EH (cell line): ENCODE data around the gene TTBK2.
"Not testable (repeated sequence)": the region's sequence is repeated elsewhere in the genome, so short reads cannot be mapped to it uniquely, and the experiment has no call there.

Experiments used
- DNase-seq: peaks from one replicate; pipeline ENCODE4 v3.0.0-alpha.2; 2015; ENCODE audit warnings: low read depth

The TTBK2 gene

DNA sequence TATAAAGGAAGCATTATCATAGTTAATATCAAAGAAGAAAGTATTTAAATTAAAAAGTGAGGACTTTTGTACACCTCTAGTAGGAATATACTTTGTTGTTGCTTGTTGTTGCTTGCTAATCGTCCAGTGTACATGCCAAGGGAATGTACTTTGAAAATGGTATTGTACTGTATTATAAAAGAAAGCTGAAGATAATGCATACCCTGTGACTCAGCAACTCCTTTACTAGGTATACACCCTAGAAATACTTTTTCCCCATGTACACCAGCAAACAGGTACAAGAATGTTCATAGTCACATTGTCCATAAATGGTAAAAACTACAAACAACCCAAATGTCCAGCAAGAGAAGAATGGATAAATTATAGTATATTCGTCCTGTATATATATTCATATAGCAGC, 12.0 kb downstream of the TTBK2 start:
- DNase-seq: no peak

DNA sequence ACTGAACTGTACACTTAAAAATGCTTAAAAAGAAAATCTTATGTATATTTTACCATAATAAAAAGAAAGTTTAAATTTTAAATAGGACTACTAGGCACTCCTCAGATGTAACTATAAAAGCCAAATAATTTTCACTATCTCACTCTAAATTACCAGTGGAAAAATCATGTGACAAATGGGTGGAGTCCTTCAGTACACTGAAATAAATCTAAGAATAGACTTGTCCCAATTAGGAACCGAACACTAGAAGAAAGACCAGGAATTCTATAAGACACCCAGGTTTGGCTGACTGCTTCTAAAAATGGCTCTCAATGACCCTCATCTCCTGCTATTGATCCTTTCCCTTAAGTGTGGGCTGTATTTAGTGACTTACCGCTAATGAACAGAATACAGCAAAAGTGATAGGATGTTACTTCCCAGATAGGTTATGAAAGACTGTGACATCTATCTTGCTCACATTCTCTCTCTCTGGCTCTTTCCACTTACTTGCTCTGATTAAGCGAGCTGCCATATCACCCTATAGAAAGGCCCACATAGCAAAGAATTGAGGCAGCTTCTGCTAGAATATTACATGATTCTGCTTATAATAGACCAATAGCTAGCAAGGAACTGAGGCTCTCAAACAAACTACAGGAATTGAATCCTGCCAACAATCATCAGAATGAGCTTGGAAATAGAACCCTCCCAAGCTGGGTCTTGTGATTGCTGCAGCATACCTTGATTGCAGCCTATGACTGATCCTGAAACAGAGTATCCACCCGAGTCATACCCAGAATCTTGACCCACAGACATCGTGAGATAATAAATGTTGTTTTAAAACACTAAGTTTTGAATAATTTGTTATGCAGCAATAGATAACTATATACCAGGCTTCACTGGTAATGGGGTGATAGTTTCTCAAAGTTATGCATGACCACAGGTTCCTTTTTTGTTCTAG, 16.9 kb downstream of the TTBK2 start:
- no peak for DNase-seq

DNA sequence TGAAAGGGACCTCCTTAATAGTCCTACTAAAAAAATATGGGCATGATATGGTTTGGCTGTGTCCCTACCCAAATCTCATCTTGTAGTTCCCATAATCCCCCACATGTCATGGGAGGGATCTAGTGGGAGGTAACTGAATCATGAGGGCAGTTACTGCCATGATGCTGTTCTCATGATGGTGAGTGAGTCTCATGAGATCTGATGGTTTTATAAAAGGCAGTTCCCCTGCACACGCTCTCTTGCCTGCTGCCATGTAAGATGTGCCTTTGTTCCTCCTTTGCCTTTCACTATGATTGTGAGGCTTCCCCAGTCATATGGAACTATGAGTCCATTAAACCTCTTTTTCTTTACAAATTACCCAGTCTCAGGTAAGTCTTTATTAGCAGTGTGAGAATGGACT, 26.7 kb downstream of the TTBK2 start:
- DNase-seq: not testable (repeated sequence)

DNA sequence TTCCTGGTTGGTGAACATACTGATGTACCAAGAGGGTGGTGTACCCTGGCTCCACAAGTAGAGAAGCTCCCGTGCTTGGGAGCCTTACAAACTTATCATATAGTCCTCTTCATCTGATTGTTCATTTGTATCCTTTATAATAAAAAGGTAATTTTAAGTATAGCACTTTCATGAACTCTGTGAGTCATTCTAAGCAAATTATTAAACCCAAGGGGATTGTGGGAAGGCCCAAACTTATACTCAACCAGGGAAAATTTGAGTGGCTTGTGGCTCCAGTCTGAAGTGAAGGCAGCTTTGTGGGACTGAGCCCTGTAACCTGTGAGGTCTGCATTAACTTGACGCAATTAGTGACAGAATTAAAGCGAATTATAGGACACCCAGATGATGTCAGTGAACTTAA, 29.0 kb downstream of the TTBK2 start:
- peak; percentile 36 for DNase-seq

DNA sequence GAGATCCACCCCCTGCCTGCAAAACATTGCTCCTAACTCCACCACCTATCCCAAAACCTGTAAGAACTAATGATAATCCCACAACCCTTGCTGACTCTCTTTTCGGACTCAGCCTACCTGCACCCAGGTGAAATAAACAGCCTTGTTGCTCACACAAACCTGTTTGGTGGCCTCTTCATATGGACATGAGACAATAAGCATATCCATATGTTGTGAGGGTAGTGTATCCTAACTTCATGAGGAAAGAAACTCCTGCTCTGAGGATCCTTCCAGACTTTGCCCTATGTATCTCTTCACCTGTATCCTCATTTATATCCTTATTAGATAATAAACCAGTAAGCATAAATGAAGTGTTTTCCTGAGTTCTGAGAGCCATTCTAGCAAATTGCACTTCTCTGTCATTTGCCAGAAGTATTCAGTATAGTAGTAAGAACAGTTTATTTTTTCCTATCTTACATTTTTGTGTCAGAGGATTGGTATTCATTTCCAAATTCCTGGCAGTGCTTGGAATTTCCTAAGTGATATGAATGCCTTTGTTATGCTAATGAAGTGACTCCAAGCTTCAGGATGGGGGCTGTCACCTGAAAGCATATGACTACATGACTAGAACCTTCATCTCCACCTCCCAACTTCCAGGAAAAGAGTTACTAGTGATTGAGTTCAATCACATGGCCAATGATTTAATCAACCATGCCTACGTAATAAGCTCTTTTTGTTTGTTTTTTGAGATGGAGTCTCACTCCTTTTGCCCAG, 30.2 kb downstream of the TTBK2 start:
- DNase-seq: peak; percentile 90

DNA sequence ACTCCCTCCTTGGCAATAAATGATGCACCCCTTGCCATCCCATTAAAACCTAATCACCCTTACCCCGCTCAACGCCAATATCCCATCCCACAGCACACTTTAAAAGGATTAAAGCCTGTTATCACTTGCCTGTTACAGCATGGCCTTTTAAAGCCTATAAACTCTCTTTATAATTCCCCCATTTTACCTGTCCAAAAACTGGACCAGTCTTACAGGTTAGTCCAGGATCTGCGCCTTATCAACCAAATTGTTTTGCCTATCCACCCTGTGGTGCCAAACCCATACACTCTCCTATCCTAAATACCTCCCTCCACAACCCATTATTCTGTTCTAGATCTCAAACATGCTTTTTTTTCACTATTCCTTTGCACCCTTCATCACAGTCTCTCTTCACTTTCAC, 33.2 kb downstream of the TTBK2 start:
- DNase-seq: not testable (repeated sequence)

DNA sequence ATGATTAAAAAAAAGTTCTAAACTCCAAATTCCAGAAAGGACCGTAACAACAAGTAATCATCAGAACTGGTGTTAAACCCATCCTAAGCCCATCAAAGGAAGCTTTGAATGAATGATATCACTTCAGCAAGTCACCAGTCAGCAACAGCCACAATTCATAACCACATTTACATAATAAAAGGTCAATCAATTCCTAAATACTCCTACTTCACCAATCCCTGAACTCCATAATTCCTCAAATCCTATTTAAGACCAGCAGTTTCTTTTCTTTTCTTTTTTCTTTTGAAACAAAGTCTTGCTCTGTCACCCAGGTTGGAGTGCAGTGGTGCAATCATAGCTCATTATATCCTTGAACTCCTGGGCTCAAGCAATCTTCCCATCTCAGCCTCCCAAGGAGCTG, 40.5 kb downstream of the TTBK2 start:
- DNase-seq: no peak

DNA sequence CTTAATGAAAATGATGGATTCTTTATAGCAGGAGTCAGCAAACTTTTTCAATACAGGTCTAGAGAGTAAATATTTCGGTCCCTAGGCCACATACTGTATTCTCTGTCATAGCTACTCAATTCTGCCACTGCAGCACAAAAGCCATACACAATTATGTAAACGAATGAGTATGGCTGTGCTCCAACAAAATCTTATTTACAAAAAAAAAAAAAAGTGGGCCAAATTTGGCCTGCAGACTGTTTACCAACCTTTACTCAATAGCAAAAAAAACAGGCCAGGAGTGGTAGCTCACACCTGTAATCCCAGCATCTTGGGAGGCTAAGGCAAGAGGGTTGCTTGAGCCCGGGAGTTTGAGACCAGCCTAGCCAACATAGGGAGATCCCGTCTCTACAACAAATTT, 41.1 kb downstream of the TTBK2 start:
- no peak for DNase-seq

DNA sequence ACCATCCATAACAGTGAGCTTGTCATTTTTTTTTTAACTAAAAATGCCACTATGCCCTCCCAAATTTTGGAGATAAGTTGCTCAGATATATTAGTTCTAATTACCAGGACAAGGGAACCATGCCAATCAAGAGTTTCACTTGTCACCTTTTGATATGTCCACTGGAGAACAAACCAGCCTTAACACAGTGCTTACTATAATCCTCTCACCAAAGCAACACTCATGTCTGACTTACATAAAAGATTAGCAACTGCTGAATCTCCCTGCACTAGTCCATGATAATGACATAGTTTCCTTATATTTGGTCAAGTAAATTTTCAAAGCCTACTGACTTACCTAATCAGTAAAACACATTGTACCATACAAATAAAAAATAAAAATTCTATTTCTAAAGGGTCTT, 44.4 kb downstream of the TTBK2 start:
- DNase-seq: no peak

DNA sequence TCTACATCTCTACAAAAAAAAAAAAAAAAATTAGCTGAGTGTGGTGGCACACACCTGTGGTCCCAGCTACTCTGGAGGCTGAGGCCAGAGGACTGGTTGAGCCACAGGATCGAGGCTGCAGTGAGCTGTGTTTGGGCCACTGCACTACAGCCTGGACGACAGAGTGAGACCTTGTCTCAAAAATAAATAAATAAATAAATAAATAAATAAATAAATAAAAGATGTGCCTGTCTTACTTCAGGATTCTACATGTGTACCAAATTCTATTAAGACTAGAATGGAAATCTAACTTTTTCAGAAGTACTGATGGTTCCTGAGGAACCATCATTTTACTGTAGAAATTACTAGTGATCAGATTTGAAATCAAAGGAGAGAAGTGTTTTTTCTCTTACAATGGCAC, 51.9 kb downstream of the TTBK2 start:
- no peak for DNase-seq

DNA sequence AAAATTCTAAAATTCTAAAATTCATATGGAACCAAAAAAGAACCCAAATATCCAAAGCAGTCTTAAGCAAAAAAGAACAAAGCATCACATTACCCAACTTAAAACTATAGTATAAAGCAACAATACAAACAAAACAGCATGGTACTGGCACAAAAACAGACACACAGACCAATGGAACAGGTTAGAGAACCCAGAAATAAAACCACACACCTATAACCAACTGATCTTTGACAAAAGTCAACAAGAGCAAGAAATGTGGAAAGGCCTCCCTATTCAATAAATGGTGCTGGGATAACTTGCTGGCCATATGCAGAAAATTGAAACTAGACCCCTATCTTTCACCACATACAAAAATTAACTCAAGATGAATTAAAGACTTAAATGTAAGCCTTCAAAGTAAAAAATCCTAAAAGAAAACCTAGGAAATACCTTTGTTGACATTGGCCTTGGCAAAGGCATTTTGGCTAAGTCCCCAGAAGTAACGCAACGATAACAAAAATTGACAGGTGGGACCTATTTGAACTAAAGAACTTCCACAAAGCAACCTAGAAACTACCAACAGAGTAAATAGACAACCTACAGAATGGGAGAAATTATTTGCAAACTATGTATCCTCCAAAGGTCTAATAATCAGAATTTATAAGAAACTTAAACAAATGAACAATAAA, 56.9 kb downstream of the TTBK2 start:
- DNase-seq: no peak

DNA sequence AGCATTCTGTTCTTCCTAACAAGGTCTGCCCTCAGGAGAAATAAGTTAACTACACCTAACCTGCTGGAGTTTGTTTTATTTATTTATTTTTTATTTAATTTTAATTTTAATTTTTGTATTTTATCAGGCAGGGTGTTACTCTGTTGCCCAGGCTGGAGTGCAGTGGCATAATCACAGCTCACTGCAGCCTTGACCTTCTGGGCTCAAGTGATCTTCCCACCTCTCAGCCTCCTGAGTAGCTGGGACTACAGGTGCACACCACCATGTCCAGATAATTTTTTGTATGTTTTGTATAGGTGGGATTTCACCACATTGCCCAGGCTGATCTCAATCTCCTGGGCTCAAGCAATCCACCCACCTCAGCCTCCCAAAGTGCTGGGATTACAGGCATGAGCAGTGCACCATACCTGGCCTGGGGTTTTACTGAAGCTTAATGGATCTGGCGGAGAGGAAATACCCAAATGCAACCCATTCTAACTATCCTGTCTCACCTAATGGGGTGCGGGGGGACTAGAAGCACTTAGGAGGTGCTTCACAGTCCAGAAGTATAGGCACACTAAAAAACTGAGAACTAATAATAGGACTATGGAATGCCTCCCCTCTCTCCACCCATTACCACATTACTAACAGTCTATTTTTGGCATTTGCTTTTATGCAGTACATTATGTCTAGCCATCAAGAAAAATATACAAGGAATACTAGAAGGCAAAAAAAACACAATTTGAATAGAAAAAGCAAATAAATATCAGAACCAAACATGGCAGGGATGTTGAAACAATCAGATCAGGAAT, 61.4 kb downstream of the TTBK2 start:
- peak; percentile 46 for DNase-seq

DNA sequence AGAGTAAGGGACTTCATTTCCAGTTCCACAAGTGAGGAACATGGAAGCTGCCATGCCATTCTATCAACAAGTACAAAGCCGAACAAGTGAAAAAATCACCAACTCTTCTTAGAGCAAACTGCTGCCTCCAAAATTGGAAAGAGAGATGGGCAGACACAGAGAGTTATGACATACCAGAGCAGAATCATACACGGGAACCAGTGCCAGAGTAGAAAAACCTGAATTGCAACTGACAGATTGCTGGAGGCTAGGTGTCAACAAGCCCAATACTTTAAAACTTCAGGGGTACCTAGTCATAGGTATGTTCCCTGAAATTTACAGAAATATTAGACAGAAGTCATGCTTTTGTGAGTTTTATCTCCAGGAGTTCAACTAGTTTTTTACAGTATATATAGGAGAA, 62.0 kb downstream of the TTBK2 start:
- DNase-seq: no peak

DNA sequence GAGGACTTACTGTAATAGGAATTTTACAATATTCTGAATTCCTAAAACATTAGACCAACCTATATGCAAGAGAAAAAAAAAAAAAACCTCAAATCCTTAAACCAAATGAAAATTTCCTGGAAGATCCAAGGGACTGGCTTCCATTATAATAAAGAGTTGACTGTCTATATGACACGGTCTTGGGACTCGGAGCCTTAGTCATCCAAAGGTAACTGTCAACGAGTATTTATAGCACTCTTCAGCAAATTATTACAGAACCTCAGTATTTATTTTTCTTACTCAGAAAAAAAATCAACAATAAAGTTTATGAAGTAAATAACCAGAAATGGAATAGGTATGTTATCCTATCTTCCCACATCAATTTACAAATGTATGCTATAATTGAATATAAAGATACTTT, 66.0 kb downstream of the TTBK2 start:
- DNase-seq: no peak

DNA sequence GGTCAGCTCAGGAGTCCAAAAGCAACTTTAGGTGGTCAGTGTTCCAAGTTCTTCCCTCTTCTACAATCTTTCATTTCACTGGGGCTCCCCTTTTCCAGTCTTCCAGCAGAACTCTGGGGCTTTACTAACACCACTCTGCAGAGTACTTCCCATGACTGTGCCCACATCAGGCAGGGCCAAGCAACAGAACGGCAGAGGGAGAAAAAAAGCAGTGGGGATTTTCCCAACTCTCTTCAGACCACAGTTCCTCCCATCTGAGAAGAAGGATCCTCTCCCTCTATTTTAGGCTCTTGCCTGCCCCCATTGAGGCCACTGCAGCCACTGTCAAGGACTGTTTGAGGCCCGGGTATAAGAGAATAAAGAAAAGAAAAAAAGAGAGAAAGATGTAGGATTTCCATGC, 70.7 kb downstream of the TTBK2 start:
- no peak for DNase-seq

DNA sequence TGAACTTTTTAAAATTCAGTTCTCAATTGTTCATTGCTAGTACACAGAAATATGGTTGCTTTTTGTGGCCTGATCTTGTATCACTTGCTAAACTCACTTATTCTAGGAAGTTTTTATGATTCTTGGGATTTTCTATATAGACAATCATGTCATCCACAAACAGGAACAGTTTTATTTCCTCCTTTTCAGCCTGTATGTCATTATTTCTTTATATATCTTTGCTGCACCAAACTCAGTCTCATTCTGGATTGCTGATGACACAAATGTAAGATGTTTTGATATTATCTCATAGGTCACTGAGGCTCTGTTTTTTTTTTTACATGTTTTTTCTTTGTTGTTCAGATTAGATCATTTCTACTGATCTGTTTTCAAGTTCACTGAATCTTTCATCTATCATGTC, 71.7 kb downstream of the TTBK2 start:
- no peak for DNase-seq

DNA sequence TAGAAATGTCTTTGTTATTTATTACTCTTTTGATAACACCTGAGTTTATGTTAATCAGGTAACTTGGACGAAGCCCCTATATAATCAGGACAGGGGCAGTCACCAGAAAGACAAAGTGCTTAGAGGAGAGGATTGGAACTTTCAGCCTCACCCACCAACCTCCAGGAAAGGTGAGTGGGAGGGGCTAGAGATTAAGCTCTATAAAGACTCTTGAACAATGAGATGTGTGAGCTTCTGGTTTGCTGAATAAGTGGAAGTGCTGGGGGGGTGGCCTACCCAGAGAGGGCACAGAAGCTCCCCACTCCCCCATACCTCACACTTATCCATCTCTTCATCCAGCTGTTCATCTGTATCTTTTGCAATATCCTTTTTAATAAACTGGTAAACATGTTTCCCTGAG, 73.9 kb downstream of the TTBK2 start:
- DNase-seq: no peak

DNA sequence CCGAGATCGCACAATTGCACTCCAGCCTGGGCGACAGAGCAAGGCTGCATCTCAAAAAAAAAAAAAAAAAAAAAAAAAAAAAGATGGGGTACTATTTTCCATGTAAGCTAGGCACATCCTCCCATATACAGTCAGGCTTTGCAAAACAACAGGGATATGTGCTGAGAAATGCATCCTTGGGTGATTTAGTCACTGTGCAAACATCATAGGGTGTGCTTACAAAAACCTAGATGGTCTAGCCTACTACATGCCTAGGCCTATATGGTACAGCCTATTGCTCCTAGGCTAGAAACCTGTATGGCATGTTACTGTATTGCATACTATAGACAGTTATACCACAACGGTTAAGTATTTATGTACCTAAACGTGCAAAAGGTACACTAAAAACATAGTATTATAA, 75.0 kb downstream of the TTBK2 start:
- DNase-seq: peak; percentile 38

DNA sequence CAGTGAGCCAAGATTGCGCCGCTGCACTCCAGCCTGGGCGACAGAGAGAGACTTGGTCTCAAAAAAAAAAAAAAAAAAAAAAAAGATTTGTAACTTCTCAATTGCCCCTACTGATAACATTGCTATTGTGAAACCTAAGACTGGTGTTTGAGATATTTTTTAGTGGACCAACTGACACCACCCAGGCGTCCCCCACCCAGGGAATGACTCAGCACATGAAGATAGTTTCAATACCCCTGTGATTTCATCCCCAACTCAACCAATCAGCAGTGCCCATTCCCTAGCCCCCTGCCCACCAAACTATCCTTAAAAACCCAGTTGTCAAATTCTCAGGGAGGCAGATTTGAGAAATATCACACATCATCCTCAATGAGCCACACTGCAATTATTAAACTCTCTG, 76.9 kb downstream of the TTBK2 start:
- no peak for DNase-seq

DNA sequence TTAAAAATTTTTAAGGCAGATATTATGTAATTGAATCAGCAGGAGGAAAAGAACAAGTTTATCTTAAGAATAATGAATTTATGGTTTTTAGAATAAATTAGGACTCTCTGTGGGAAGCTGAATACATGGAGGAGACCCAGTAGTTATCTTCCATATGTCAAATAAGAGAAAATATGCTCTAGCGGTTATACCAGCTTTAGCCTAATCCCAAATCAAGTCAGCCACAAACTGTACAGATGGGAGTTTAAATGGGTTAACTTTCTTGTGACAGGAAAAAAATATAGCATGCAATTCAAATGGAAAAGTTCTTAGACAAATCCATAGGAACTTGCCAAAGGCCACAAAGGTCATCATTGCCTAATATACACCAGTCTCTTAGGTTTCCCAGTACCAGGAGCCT, 84.3 kb downstream of the TTBK2 start:
- DNase-seq: no peak

DNA sequence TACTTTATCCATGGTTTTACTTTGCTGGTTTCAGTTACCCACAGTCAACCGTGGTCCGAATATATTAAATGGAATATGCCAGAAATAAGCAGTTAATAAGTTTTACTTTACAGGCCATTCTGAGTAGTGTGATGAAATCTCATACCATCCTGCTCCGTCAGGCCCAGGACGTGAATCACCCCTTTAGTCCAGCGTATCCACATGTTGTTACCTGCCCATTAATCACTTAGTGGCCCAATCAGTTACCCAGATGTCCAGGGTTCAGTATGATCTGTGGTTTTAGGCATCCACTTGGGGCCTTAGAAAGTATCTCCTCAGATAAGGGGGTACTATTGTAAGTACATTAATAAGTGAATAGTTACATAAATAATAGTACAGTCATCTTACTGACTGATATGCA, 88.0 kb downstream of the TTBK2 start:
- DNase-seq: peak; percentile 84

DNA sequence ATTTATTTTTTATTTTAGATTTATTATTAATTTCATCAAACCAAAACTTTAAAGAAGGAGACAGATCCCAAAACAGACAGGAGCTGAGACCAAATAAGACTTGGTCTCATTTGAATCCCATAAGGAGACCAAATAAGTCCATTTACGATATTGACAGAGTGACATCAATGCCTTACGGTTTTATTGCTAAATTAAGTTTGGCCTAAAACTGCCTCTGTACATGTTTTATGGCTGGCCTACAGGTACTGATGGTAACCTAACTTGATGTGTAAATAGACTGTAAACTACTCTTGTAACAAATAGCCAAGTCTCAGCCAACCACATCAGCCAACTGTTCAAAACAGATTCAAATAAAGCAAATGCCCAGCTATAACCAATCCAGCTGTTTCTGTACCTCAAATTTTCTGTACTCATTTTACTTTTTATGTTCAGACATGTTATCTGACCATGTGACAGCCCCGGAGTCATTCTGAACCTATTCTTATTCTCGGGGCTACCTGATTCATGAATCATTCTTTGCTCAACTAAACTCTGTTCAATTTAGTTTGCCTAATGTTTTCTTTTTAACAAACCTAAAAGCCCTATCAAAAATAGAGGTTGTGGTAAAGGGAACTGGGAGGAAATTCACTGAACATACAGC, 94.2 kb downstream of the TTBK2 start:
- no peak for DNase-seq
